Ishikawa (cell line): ENCODE measurements around the gene TMSB15C.
"Not testable (repeated sequence)": the region's sequence is repeated elsewhere in the genome, so short reads cannot be mapped to it uniquely, and the experiment has no call there.

Experiments used
- CEBPB ChIP-seq: IDR thresholded peaks from 2 replicates; pipeline ENCODE4 v1.6.1; 2012
- CREB1 ChIP-seq: IDR thresholded peaks from 2 replicates; pipeline ENCODE4 v1.6.1; 2012; ENCODE audit warnings: low read depth
- EGR1 ChIP-seq: IDR thresholded peaks from 2 replicates; pipeline ENCODE4 v1.6.1; 2012
- EP300 ChIP-seq: IDR thresholded peaks from 2 replicates; pipeline ENCODE4 v1.6.1; 2012; ENCODE audit warnings: borderline replicate concordance
- FOXM1 ChIP-seq: IDR thresholded peaks from 2 replicates; pipeline ENCODE4 v1.6.1; 2012; ENCODE audit warnings: low read depth, borderline replicate concordance
- NFIC ChIP-seq: IDR thresholded peaks from 2 replicates; pipeline ENCODE4 v1.6.1; 2012
- RAD21 ChIP-seq: IDR thresholded peaks from 2 replicates; pipeline ENCODE4 v1.6.1; 2012; ENCODE audit warnings: low read depth
- TAF1 ChIP-seq: IDR thresholded peaks from 2 replicates; pipeline ENCODE4 v1.6.1; 2012; ENCODE audit warnings: low read depth, mild to moderate bottlenecking
- TCF12 ChIP-seq: IDR thresholded peaks from 2 replicates; pipeline ENCODE4 v1.6.1; 2012; ENCODE audit warnings: low read depth
- TEAD4 ChIP-seq: IDR thresholded peaks from 2 replicates; pipeline ENCODE4 v1.6.1; 2012
- YY1 ChIP-seq: IDR thresholded peaks from 2 replicates; pipeline ENCODE4 v1.6.1; 2012; ENCODE audit warnings: low read depth
- ZBTB7A ChIP-seq: IDR thresholded peaks from 2 replicates; pipeline ENCODE4 v1.6.1; 2012; ENCODE audit warnings: low read depth
- TF ChIP-seq, protein P1 (sequence below): IDR thresholded peaks from 2 replicates; pipeline ENCODE4 v1.6.1; 2012; ENCODE audit warnings: low read depth, mild to moderate bottlenecking
- TF ChIP-seq, protein P2 (sequence below): IDR thresholded peaks from 2 replicates; pipeline ENCODE4 v1.6.1; 2012
- TF ChIP-seq, protein P3 (sequence below): IDR thresholded peaks from 2 replicates; pipeline ENCODE4 v1.6.1; 2012

Gene TMSB15C

GRCh38 chrX:104075778-104076445 is at the start of gene TMSB15C:
TSS of gene TMSB15C (minus strand) at chrX:104076236.
- TF ChIP-seq, protein P1, sequence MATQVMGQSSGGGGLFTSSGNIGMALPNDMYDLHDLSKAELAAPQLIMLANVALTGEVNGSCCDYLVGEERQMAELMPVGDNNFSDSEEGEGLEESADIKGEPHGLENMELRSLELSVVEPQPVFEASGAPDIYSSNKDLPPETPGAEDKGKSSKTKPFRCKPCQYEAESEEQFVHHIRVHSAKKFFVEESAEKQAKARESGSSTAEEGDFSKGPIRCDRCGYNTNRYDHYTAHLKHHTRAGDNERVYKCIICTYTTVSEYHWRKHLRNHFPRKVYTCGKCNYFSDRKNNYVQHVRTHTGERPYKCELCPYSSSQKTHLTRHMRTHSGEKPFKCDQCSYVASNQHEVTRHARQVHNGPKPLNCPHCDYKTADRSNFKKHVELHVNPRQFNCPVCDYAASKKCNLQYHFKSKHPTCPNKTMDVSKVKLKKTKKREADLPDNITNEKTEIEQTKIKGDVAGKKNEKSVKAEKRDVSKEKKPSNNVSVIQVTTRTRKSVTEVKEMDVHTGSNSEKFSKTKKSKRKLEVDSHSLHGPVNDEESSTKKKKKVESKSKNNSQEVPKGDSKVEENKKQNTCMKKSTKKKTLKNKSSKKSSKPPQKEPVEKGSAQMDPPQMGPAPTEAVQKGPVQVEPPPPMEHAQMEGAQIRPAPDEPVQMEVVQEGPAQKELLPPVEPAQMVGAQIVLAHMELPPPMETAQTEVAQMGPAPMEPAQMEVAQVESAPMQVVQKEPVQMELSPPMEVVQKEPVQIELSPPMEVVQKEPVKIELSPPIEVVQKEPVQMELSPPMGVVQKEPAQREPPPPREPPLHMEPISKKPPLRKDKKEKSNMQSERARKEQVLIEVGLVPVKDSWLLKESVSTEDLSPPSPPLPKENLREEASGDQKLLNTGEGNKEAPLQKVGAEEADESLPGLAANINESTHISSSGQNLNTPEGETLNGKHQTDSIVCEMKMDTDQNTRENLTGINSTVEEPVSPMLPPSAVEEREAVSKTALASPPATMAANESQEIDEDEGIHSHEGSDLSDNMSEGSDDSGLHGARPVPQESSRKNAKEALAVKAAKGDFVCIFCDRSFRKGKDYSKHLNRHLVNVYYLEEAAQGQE, result not testable (repeated sequence)
- TF ChIP-seq TCF12, EP300: not testable (repeated sequence)

DNA sequence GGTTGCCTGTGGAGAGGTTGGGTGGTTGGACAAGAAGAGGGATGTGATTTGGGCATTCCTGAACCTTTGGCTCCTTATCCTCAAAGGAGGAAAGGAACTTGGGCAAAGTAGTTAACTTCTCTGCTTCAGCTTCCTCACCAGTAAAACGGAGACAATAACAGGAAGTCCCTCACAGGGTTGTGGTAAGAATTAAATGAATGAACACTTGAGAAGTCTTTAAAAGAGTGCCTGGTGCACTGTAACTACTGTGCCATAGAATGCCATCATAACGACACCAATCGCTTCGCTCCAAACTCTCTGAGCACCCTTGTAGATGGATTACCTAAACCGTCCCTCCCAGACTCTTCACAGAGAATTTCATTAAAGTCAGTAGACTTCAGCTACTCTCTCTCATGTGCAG is 46.8 kb upstream of the TMSB15C start:
- no peak for TF ChIP-seq CEBPB
- no peak for TF ChIP-seq TAF1
- TF ChIP-seq FOXM1, result no peak
- TF ChIP-seq NFIC, result no peak
- TF ChIP-seq ZBTB7A, result no peak
- TF ChIP-seq, protein P2, sequence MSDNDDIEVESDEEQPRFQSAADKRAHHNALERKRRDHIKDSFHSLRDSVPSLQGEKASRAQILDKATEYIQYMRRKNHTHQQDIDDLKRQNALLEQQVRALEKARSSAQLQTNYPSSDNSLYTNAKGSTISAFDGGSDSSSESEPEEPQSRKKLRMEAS, result no peak

DNA sequence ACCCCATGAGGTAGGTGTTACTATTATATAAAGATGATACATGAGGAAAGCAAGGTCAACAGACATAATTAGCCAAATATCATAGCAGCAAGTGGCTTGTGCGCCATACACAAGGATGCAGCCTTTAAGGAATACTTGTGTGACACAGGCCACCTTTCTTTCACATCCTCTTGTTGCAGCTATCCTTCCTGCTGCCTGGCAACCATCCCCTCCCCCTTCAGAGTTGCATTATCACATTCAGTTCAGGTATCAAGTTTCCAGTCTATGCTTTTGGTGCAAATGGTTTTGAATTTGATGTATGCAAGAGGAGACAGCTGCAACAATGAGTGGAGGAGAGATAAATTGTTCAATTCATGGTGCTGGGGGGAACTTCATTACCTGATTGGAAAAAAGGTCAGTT is 42.7 kb upstream of the TMSB15C start:
- TF ChIP-seq ZBTB7A (no peak), CEBPB (no peak), RAD21 (no peak), NFIC (no peak), TAF1 (no peak), EP300 (no peak), FOXM1 (no peak), TEAD4 (no peak), YY1 (no peak), TCF12 (no peak)
- TF ChIP-seq, protein P3, sequence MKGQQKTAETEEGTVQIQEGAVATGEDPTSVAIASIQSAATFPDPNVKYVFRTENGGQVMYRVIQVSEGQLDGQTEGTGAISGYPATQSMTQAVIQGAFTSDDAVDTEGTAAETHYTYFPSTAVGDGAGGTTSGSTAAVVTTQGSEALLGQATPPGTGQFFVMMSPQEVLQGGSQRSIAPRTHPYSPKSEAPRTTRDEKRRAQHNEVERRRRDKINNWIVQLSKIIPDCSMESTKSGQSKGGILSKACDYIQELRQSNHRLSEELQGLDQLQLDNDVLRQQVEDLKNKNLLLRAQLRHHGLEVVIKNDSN, result no peak
- TF ChIP-seq, protein P1, result no peak
- TF ChIP-seq, protein P2, result no peak

- TF ChIP-seq NFIC (no peak), EGR1 (no peak), YY1 (no peak), TEAD4 (no peak), CEBPB (no peak), EP300 (no peak), TAF1 (no peak), RAD21 (no peak), ZBTB7A (no peak), FOXM1 (no peak), TCF12 (no peak), CREB1 (no peak)
- TF ChIP-seq, protein P1, result no peak
- TF ChIP-seq, protein P3, result no peak
- TF ChIP-seq, protein P2, result no peak
Measured at GRCh38 chrX:104117759-104118158, 41.7 kb upstream of the TMSB15C start.
